Measurements from ENCODE around the gene MLPH.

MLPH gene

GRCh38 chr2:237567276-237568029, 80.4 kb downstream of the MLPH start:
- Histone ChIP-seq H4K5ac (ENCODE audit: low read length) (no peak overlapping the region), H3K23ac (ENCODE audit: low read length) (no peak overlapping the region), H3K4me1 (ENCODE audit: control insufficient read depth, low read depth, low read length) (no peaks in the 10 kb centered on the region), H3K36me3 (ENCODE audit: control insufficient read depth, insufficient read depth, low read length) (no peaks in the 10 kb centered on the region), H2BK120ac (ENCODE audit: low read depth, low read length) (no peak overlapping the region), H3K27ac (ENCODE audit: low read depth, low read length) (no peak overlapping the region), H3K4me3 (ENCODE audit: low read length) (no peak overlapping the region), H3K56ac (ENCODE audit: low read length) (no peak overlapping the region), H2BK15ac (replicated peaks; ENCODE audit: low read depth) (no peak overlapping the region), H3K79me2 (ENCODE audit: control insufficient read depth, insufficient read depth, low read length) (no peaks in the 10 kb centered on the region), H3K9ac (ENCODE audit: low read length) (no peak overlapping the region), H4K8ac (ENCODE audit: low read depth, low read length) (no peak overlapping the region), H3K4me2 (ENCODE audit: low read length) (no peak overlapping the region), H3K27me3 (ENCODE audit: insufficient read depth, low read length, poor library complexity) (no peaks in the 10 kb centered on the region), H3K18ac (ENCODE audit: low read length) (no peak overlapping the region), H2BK5ac (ENCODE audit: low read length) (no peak overlapping the region), H3K79me1 (ENCODE audit: low read length) (no peaks in the 10 kb centered on the region), H3K4ac (ENCODE audit: low read depth, low read length) (no peak overlapping the region), H2AK5ac (ENCODE audit: low read length) (no peak overlapping the region)
- no peak for DNase-seq
- no CpG with 5 or more reads among the region's 16 CpGs for WGBS (ENCODE audit: extremely low coverage, insufficient coverage, low lambda C conversion rate)

GRCh38 chr2:237568121-237568660, 81.1 kb downstream of the MLPH start:
- H3K18ac ChIP-seq (ENCODE audit: low read length) = no peak overlapping the region
- H4K5ac ChIP-seq (ENCODE audit: low read length) = no peak overlapping the region
- WGBS (ENCODE audit: extremely low coverage, insufficient coverage, low lambda C conversion rate) = no CpG with 5 or more reads among the region's 9 CpGs
- no peak overlapping the region for H4K8ac ChIP-seq (ENCODE audit: low read depth, low read length)
- H3K4me3 ChIP-seq (ENCODE audit: low read length) = no peak overlapping the region
- H3K27me3 ChIP-seq (ENCODE audit: insufficient read depth, low read length, poor library complexity) = no peaks in the 10 kb centered on the region
- DNase-seq = no peak
- no peak overlapping the region for H3K4me2 ChIP-seq (ENCODE audit: low read length)
- H3K79me1 ChIP-seq (ENCODE audit: low read length) = no peaks in the 10 kb centered on the region
- H2BK15ac ChIP-seq (replicated peaks; ENCODE audit: low read depth) = no peak overlapping the region
- H2AK5ac ChIP-seq (ENCODE audit: low read length) = no peak overlapping the region
- H3K4ac ChIP-seq (ENCODE audit: low read depth, low read length) = no peak overlapping the region
- H2BK5ac ChIP-seq (ENCODE audit: low read length) = no peak overlapping the region
- H3K23ac ChIP-seq (ENCODE audit: low read length) = no peak overlapping the region
- no peak overlapping the region for H3K56ac ChIP-seq (ENCODE audit: low read length)
- no peaks in the 10 kb centered on the region for H3K79me2 ChIP-seq (ENCODE audit: control insufficient read depth, insufficient read depth, low read length)
- H3K4me1 ChIP-seq (ENCODE audit: control insufficient read depth, low read depth, low read length) = no peaks in the 10 kb centered on the region
- H3K36me3 ChIP-seq (ENCODE audit: control insufficient read depth, insufficient read depth, low read length) = no peaks in the 10 kb centered on the region
- no peak overlapping the region for H2BK120ac ChIP-seq (ENCODE audit: low read depth, low read length)
- H3K9ac ChIP-seq (ENCODE audit: low read length) = no peak overlapping the region
- H3K27ac ChIP-seq (ENCODE audit: low read depth, low read length) = no peak overlapping the region

- no peak overlapping the region for H2AK5ac ChIP-seq (ENCODE audit: low read length)
- no peak overlapping the region for H3K4me3 ChIP-seq (ENCODE audit: low read length)
- H3K4me1 ChIP-seq (ENCODE audit: control insufficient read depth, low read depth, low read length) = no peaks in the 10 kb centered on the region
- H3K56ac ChIP-seq (ENCODE audit: low read length) = no peak overlapping the region
- no peak overlapping the region for H3K18ac ChIP-seq (ENCODE audit: low read length)
- no peak overlapping the region for H3K27ac ChIP-seq (ENCODE audit: low read depth, low read length)
- no peaks in the 10 kb centered on the region for H3K36me3 ChIP-seq (ENCODE audit: control insufficient read depth, insufficient read depth, low read length)
- no peak overlapping the region for H2BK5ac ChIP-seq (ENCODE audit: low read length)
- H3K4me2 ChIP-seq (ENCODE audit: low read length) = no peak overlapping the region
- H4K8ac ChIP-seq (ENCODE audit: low read depth, low read length) = no peak overlapping the region
- no peak overlapping the region for H2BK15ac ChIP-seq (replicated peaks; ENCODE audit: low read depth)
- H3K9ac ChIP-seq (ENCODE audit: low read length) = no peak overlapping the region
- no peak for DNase-seq
- no CpG with 5 or more reads among the region's 5 CpGs for WGBS (ENCODE audit: extremely low coverage, insufficient coverage, low lambda C conversion rate)
- no peak overlapping the region for H2BK120ac ChIP-seq (ENCODE audit: low read depth, low read length)
- no peaks in the 10 kb centered on the region for H3K79me2 ChIP-seq (ENCODE audit: control insufficient read depth, insufficient read depth, low read length)
- H3K4ac ChIP-seq (ENCODE audit: low read depth, low read length) = no peak overlapping the region
- no peaks in the 10 kb centered on the region for H3K79me1 ChIP-seq (ENCODE audit: low read length)
- H3K23ac ChIP-seq (ENCODE audit: low read length) = no peak overlapping the region
- no peaks in the 10 kb centered on the region for H3K27me3 ChIP-seq (ENCODE audit: insufficient read depth, low read length, poor library complexity)
- no peak overlapping the region for H4K5ac ChIP-seq (ENCODE audit: low read length)
These were observed 82.0 kb downstream of the MLPH start for GRCh38 chr2:237569041-237569440.

GRCh38 chr2:237569896-237570295, 82.8 kb downstream of the MLPH start:
- H4K5ac ChIP-seq (ENCODE audit: low read length) = no peak overlapping the region
- H3K4me3 ChIP-seq (ENCODE audit: low read length) = no peak overlapping the region
- H2BK120ac ChIP-seq (ENCODE audit: low read depth, low read length) = no peak overlapping the region
- H3K27me3 ChIP-seq (ENCODE audit: insufficient read depth, low read length, poor library complexity) = no peaks in the 10 kb centered on the region
- no peak overlapping the region for H3K18ac ChIP-seq (ENCODE audit: low read length)
- no peaks in the 10 kb centered on the region for H3K79me2 ChIP-seq (ENCODE audit: control insufficient read depth, insufficient read depth, low read length)
- H4K8ac ChIP-seq (ENCODE audit: low read depth, low read length) = no peak overlapping the region
- H3K4ac ChIP-seq (ENCODE audit: low read depth, low read length) = no peak overlapping the region
- DNase-seq = no peak
- no peaks in the 10 kb centered on the region for H3K36me3 ChIP-seq (ENCODE audit: control insufficient read depth, insufficient read depth, low read length)
- no peak overlapping the region for H2BK5ac ChIP-seq (ENCODE audit: low read length)
- H3K9ac ChIP-seq (ENCODE audit: low read length) = no peak overlapping the region
- no peak overlapping the region for H2AK5ac ChIP-seq (ENCODE audit: low read length)
- no CpG with 5 or more reads among the region's 3 CpGs for WGBS (ENCODE audit: extremely low coverage, insufficient coverage, low lambda C conversion rate)
- no peak overlapping the region for H3K56ac ChIP-seq (ENCODE audit: low read length)
- no peak overlapping the region for H3K23ac ChIP-seq (ENCODE audit: low read length)
- H3K4me2 ChIP-seq (ENCODE audit: low read length) = no peak overlapping the region
- H2BK15ac ChIP-seq (replicated peaks; ENCODE audit: low read depth) = no peak overlapping the region
- H3K4me1 ChIP-seq (ENCODE audit: control insufficient read depth, low read depth, low read length) = no peaks in the 10 kb centered on the region
- no peaks in the 10 kb centered on the region for H3K79me1 ChIP-seq (ENCODE audit: low read length)
- no peak overlapping the region for H3K27ac ChIP-seq (ENCODE audit: low read depth, low read length)

GRCh38 chr2:237570776-237571335, 83.8 kb downstream of the MLPH start:
- no peak overlapping the region for H2BK15ac ChIP-seq (replicated peaks; ENCODE audit: low read depth)
- no peak overlapping the region for H4K5ac ChIP-seq (ENCODE audit: low read length)
- no peak overlapping the region for H4K8ac ChIP-seq (ENCODE audit: low read depth, low read length)
- H3K4me1 ChIP-seq (ENCODE audit: control insufficient read depth, low read depth, low read length) = no peaks in the 10 kb centered on the region
- H3K9ac ChIP-seq (ENCODE audit: low read length) = no peak overlapping the region
- H2BK120ac ChIP-seq (ENCODE audit: low read depth, low read length) = no peak overlapping the region
- DNase-seq = no peak
- no peak overlapping the region for H3K27ac ChIP-seq (ENCODE audit: low read depth, low read length)
- H2BK5ac ChIP-seq (ENCODE audit: low read length) = no peak overlapping the region
- no peak overlapping the region for H3K23ac ChIP-seq (ENCODE audit: low read length)
- no peak overlapping the region for H3K18ac ChIP-seq (ENCODE audit: low read length)
- no peak overlapping the region for H3K56ac ChIP-seq (ENCODE audit: low read length)
- no peak overlapping the region for H2AK5ac ChIP-seq (ENCODE audit: low read length)
- H3K36me3 ChIP-seq (ENCODE audit: control insufficient read depth, insufficient read depth, low read length) = no peaks in the 10 kb centered on the region
- H3K79me2 ChIP-seq (ENCODE audit: control insufficient read depth, insufficient read depth, low read length) = no peaks in the 10 kb centered on the region
- no CpG with 5 or more reads among the region's 9 CpGs for WGBS (ENCODE audit: extremely low coverage, insufficient coverage, low lambda C conversion rate)
- H3K79me1 ChIP-seq (ENCODE audit: low read length) = no peaks in the 10 kb centered on the region
- no peak overlapping the region for H3K4me3 ChIP-seq (ENCODE audit: low read length)
- no peaks in the 10 kb centered on the region for H3K27me3 ChIP-seq (ENCODE audit: insufficient read depth, low read length, poor library complexity)
- no peak overlapping the region for H3K4me2 ChIP-seq (ENCODE audit: low read length)
- no peak overlapping the region for H3K4ac ChIP-seq (ENCODE audit: low read depth, low read length)
